HEK293 (cell line): ENCODE measurements around the gene RAB3GAP2.
"Not testable (repeated sequence)": the region's sequence is repeated elsewhere in the genome, so short reads cannot be mapped to it uniquely, and the experiment has no call there.

Experiments used
- KLF9 ChIP-seq: fragments of 450-650 bp; formaldehyde crosslinking; IDR thresholded peaks from 2 replicates; pipeline ENCODE4 v1.5.1; 2016; ENCODE audit warnings: missing biosample characterization, missing genetic modification characterization, low read depth
- MEIS1 ChIP-seq: sonication (generic); formaldehyde crosslinking; IDR thresholded peaks from 2 replicates; pipeline ENCODE4 v1.8.1; 2022; ENCODE audit warnings: missing genetic modification reagents, mild to moderate bottlenecking, borderline replicate concordance
- SALL2 ChIP-seq: fragments of 450-650 bp; formaldehyde crosslinking; IDR thresholded peaks from 2 replicates; pipeline ENCODE4 v1.5.0; 2017; ENCODE audit warnings: missing biosample characterization, mild to moderate bottlenecking, missing genetic modification characterization, borderline replicate concordance
- ZNF37A ChIP-seq: fragments of 450-650 bp; IDR thresholded peaks from 2 replicates; pipeline ENCODE4 v1.5.1; 2018; ENCODE audit warnings: missing biosample characterization, missing genetic modification characterization
- ZNF654 ChIP-seq: fragments of 450-650 bp; formaldehyde crosslinking; IDR thresholded peaks from 2 replicates; pipeline ENCODE4 v1.5.1; 2016; ENCODE audit warnings: low read depth, missing biosample characterization, missing genetic modification characterization
- ZNF776 ChIP-seq: fragments of 450-650 bp; formaldehyde crosslinking; IDR thresholded peaks from 2 replicates; pipeline ENCODE4 v1.5.0; 2017; ENCODE audit warnings: missing biosample characterization, missing genetic modification characterization, borderline replicate concordance
- TF ChIP-seq, protein P1 (sequence below): fragments of 450-650 bp; formaldehyde crosslinking; IDR thresholded peaks from 2 replicates; pipeline ENCODE4 v1.5.1; 2016; ENCODE audit warnings: missing biosample characterization, missing genetic modification characterization
- TF ChIP-seq, protein P2 (sequence below): fragments of 450-650 bp; formaldehyde crosslinking; IDR thresholded peaks from 2 replicates; pipeline ENCODE4 v1.5.1; 2016; ENCODE audit warnings: missing biosample characterization, missing genetic modification characterization
- TF ChIP-seq, protein P3 (sequence below): IDR thresholded peaks from 2 replicates; pipeline ENCODE4 v1.6.1; 2011; ENCODE audit warnings: mild to moderate bottlenecking, low read depth, low read length, borderline replicate concordance
- TF ChIP-seq, protein P4 (sequence below): fragments of 450-650 bp; formaldehyde crosslinking; IDR thresholded peaks from 2 replicates; pipeline ENCODE4 v1.5.1; 2016; ENCODE audit warnings: missing biosample characterization, missing genetic modification characterization

DNA sequence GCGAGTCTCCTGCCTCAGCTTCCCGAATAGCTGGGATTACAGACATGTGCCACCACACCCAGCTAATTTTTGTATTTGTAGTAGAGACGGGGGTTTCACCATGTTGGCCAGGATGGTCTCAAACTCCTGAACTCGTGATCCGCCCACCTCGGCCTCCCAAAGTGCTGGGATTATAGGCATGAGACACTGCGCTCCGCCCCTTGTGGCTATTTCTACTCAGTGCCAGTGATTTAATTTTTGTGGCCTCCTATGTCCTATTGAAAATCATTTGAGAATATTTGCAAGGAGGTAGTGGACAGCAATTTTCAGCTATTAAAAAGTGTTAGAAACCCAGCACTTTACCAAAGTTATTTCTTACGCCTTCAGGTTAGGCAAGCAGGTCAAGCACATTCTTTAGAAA, 36.0 kb downstream of the RAB3GAP2 start:
- TF ChIP-seq, protein P1, sequence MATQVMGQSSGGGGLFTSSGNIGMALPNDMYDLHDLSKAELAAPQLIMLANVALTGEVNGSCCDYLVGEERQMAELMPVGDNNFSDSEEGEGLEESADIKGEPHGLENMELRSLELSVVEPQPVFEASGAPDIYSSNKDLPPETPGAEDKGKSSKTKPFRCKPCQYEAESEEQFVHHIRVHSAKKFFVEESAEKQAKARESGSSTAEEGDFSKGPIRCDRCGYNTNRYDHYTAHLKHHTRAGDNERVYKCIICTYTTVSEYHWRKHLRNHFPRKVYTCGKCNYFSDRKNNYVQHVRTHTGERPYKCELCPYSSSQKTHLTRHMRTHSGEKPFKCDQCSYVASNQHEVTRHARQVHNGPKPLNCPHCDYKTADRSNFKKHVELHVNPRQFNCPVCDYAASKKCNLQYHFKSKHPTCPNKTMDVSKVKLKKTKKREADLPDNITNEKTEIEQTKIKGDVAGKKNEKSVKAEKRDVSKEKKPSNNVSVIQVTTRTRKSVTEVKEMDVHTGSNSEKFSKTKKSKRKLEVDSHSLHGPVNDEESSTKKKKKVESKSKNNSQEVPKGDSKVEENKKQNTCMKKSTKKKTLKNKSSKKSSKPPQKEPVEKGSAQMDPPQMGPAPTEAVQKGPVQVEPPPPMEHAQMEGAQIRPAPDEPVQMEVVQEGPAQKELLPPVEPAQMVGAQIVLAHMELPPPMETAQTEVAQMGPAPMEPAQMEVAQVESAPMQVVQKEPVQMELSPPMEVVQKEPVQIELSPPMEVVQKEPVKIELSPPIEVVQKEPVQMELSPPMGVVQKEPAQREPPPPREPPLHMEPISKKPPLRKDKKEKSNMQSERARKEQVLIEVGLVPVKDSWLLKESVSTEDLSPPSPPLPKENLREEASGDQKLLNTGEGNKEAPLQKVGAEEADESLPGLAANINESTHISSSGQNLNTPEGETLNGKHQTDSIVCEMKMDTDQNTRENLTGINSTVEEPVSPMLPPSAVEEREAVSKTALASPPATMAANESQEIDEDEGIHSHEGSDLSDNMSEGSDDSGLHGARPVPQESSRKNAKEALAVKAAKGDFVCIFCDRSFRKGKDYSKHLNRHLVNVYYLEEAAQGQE (tag by site-specific recombination) = not testable (repeated sequence)
- TF ChIP-seq, protein P2, sequence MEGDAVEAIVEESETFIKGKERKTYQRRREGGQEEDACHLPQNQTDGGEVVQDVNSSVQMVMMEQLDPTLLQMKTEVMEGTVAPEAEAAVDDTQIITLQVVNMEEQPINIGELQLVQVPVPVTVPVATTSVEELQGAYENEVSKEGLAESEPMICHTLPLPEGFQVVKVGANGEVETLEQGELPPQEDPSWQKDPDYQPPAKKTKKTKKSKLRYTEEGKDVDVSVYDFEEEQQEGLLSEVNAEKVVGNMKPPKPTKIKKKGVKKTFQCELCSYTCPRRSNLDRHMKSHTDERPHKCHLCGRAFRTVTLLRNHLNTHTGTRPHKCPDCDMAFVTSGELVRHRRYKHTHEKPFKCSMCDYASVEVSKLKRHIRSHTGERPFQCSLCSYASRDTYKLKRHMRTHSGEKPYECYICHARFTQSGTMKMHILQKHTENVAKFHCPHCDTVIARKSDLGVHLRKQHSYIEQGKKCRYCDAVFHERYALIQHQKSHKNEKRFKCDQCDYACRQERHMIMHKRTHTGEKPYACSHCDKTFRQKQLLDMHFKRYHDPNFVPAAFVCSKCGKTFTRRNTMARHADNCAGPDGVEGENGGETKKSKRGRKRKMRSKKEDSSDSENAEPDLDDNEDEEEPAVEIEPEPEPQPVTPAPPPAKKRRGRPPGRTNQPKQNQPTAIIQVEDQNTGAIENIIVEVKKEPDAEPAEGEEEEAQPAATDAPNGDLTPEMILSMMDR (tag by site-specific recombination) = not testable (repeated sequence)
- not testable (repeated sequence) for TF ChIP-seq SALL2; ZNF37A (tag by site-specific recombination); KLF9 (tag by site-specific recombination); ZNF776; MEIS1 (CRISPR knock-in tag); ZNF654
- TF ChIP-seq, protein P3, sequence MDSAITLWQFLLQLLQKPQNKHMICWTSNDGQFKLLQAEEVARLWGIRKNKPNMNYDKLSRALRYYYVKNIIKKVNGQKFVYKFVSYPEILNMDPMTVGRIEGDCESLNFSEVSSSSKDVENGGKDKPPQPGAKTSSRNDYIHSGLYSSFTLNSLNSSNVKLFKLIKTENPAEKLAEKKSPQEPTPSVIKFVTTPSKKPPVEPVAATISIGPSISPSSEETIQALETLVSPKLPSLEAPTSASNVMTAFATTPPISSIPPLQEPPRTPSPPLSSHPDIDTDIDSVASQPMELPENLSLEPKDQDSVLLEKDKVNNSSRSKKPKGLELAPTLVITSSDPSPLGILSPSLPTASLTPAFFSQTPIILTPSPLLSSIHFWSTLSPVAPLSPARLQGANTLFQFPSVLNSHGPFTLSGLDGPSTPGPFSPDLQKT = not testable (repeated sequence)
- TF ChIP-seq, protein P4, sequence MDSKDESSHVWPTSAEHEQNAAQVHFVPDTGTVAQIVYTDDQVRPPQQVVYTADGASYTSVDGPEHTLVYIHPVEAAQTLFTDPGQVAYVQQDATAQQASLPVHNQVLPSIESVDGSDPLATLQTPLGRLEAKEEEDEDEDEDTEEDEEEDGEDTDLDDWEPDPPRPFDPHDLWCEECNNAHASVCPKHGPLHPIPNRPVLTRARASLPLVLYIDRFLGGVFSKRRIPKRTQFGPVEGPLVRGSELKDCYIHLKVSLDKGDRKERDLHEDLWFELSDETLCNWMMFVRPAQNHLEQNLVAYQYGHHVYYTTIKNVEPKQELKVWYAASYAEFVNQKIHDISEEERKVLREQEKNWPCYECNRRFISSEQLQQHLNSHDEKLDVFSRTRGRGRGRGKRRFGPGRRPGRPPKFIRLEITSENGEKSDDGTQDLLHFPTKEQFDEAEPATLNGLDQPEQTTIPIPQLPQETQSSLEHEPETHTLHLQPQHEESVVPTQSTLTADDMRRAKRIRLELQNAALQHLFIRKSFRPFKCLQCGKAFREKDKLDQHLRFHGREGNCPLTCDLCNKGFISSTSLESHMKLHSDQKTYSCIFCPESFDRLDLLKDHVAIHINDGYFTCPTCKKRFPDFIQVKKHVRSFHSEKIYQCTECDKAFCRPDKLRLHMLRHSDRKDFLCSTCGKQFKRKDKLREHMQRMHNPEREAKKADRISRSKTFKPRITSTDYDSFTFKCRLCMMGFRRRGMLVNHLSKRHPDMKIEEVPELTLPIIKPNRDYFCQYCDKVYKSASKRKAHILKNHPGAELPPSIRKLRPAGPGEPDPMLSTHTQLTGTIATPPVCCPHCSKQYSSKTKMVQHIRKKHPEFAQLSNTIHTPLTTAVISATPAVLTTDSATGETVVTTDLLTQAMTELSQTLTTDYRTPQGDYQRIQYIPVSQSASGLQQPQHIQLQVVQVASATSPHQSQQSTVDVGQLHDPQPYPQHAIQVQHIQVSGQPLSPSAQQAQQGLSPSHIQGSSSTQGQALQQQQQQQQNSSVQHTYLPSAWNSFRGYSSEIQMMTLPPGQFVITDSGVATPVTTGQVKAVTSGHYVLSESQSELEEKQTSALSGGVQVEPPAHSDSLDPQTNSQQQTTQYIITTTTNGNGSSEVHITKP (tag by site-specific recombination) = not testable (repeated sequence)
